Right lobe of liver (tissue), 6 donors: Measurements from ENCODE around the gene CDKAL1. TPM values are rescaled to one million over a fixed set of nuclear protein-coding genes. Genes with fewer than 3 reads are reported as not detected.
"Not testable (repeated sequence)": the region's sequence is repeated elsewhere in the genome, so short reads cannot be mapped to it uniquely, and the experiment has no call there.

Experiments
- ATAC-seq, 4 donors: fragments of 200-7000 bp; cut with Tn5 transposase; one replicate each; pipeline ENCODE4 v1.9.1; 2020; ENCODE audit warnings: mild to moderate bottlenecking in 4 of 4, moderate library complexity in 4 of 4
- DNase-seq, 3 donors: peaks; one replicate each; pipeline ENCODE4 v3.0.0-alpha.2; 2020
- H3K27ac ChIP-seq, 3 donors: fragments of 200-600 bp; one replicate each; pipeline ENCODE4 v1.8.0; 2022
- H3K27me3 ChIP-seq, 2 donors: fragments of 200-600 bp; one replicate each; pipeline ENCODE4 v1.8.0; 2022
- H3K36me3 ChIP-seq, 4 donors: fragments of 200-600 bp; sonication (generic) in 1 of 4; one replicate each; pipeline versions ENCODE4 v1.5.1 to v1.8.0; 2017 to 2022; ENCODE audit warnings: control low read depth in 1 of 4
- H3K4me1 ChIP-seq, 4 donors: fragments of 200-600 bp; sonication (generic) in 1 of 4; one replicate each; pipeline versions ENCODE4 v1.5.1 to v1.8.0; 2017 to 2022; ENCODE audit warnings: control low read depth in 1 of 4
- H3K4me3 ChIP-seq, 3 donors: fragments of 200-600 bp; one replicate each; pipeline ENCODE4 v1.8.0; 2022
- H3K9me3 ChIP-seq, 4 donors: fragments of 200-600 bp; sonication (generic) in 1 of 4; one replicate each; pipeline versions ENCODE4 v1.5.1 to v1.8.0; 2017 to 2022; ENCODE audit warnings: control low read depth in 1 of 4
- POLR2A ChIP-seq: fragments of 450-650 bp; IDR thresholded peaks from one replicate; pipeline ENCODE4 v1.6.1; 2017; ENCODE audit warnings: antibody characterized with exemption, mild to moderate bottlenecking
- WGBS: methylation state at CpG from one replicate; pipeline ENCODE4 v1.1.6; 2018; ENCODE audit warnings: low coverage, low lambda C conversion rate; ENCODE audit not compliant: insufficient coverage; ENCODE audit errors: missing lambda C conversion rate; 5-methylcytosine and 5-hydroxymethylcytosine counted together
- intact Hi-C, 2 donors: fragments of 100-400 bp; cut with DNase I; formaldehyde crosslinking; loops; one replicate each; pipeline versions ENCODE4 v1.11.2 to v1.14.1; 2022
- total RNA-seq, 6 experiments: library from RNA; depleted of rRNA in 2 of 6; stranded (reverse); fragments of >200 nt in 2 of 6; fragmentation: NEBNext Ultra II Directional in 3 of 6; extraction: Animal tissue kit (Norgen Biotek cat#: 25700) in 3 of 6; gene quantifications; one replicate each; pipeline versions ENCODE4 v1.1.0 to v1.2.4, GENCODE V29; 2016 to 2023
- TF ChIP-seq, protein P1 (sequence below), 4 donors: fragments of 200-600 bp in 3 of 4; fragments of 450-650 bp in 1 of 4; IDR thresholded peaks; one replicate each; pipeline versions ENCODE4 v1.5.1 to v1.8.0; 2016 to 2022; ENCODE audit warnings: antibody characterized with exemption in 4 of 4, mild to moderate bottlenecking in 2 of 4
- donor health status: DM: no; HTN: yes; CAD: no.
- donor health status: DM: no; HTN: no; CAD: no.
- donor health status: DM: no; HTN: no; CAD: no.
- donor health status: DM: no; HTN: yes; CAD: no.
- donor health status: DM: no; HTN: yes; CAD: no.

The CDKAL1 gene
- total RNA-seq, 6 experiments from 2014 or later: 4.5 to 7.0 (median 6.2) TPM

DNA sequence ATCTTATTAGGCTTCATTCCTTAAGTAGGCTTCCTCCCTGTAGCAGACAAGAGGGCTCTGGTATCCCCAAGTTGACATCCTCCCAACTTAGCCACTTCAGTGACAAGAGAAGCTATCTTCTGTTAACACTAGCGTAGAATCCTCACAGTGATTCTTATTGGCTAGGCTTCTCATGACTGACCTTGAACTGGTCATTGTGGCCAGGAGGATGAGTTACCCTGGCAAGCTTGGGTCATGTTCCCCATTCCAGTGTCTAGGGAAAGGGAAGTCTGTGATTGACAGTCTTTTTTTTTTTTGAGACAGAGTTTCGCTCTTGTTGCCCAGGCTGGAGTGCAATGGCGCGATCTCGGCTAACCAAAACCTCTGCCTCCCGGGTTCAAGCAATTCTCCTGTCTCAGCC, 7.1 kb downstream of the CDKAL1 start:
- DNase-seq (no peak), ATAC-seq (peak in 2 of 4 donors; percentile 34 to 50)
- no peaks in the 10 kb centered on the region for H3K27me3 ChIP-seq
- WGBS: 93% methylated on average over 2 of the region's 6 CpGs
- H3K27ac ChIP-seq: no peak overlapping the region
- intact Hi-C loops: no loop called here
- TF ChIP-seq, protein P1, sequence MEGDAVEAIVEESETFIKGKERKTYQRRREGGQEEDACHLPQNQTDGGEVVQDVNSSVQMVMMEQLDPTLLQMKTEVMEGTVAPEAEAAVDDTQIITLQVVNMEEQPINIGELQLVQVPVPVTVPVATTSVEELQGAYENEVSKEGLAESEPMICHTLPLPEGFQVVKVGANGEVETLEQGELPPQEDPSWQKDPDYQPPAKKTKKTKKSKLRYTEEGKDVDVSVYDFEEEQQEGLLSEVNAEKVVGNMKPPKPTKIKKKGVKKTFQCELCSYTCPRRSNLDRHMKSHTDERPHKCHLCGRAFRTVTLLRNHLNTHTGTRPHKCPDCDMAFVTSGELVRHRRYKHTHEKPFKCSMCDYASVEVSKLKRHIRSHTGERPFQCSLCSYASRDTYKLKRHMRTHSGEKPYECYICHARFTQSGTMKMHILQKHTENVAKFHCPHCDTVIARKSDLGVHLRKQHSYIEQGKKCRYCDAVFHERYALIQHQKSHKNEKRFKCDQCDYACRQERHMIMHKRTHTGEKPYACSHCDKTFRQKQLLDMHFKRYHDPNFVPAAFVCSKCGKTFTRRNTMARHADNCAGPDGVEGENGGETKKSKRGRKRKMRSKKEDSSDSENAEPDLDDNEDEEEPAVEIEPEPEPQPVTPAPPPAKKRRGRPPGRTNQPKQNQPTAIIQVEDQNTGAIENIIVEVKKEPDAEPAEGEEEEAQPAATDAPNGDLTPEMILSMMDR (IDR thresholded peaks at IDR 0.05): no peak
- TF ChIP-seq POLR2A: no peak
- no peaks in the 10 kb centered on the region for H3K9me3 ChIP-seq
- H3K4me1 ChIP-seq: peaks cover 0 to 6% (median 3%) of the 10 kb centered on the region in 4 donors
- no peak overlapping the region for H3K4me3 ChIP-seq
- H3K36me3 ChIP-seq: peaks cover 0 to 4% (median under 1%) of the 10 kb centered on the region in 4 donors

DNA sequence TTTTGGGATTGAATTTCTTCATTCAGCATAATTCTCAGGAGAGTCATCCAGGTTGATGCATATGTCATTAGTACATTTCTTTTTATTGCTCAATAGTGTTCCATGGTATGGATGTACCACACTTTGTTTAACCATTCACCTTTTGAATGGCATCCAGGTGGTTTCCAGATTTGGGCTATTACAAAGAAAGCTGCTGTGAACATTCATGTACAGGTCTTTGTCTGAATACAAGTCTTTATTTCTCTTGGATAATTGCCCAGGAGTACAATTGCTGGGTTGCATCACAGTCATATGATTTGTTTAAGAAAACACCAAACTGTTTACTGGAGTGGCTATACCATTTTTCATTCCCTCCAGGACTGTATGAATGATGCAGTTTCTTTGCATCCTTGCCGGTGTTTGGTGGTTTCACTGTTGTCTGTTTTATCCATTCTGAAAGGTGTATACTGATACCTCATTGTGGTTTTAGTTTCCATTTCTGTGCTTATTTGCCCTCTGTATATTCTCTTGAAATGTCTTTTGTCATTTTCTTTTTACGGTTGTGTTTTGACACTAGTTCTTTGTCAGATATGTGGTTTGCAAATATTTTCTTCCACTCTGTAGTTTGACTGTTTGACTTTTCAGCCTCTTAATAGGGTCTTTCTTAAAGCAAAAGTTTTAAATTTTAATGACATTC, 8.8 kb downstream of the CDKAL1 start:
- no peak for TF ChIP-seq POLR2A
- TF ChIP-seq, protein P1 (IDR thresholded peaks at IDR 0.05): no peak
- no peaks in the 10 kb centered on the region for H3K9me3 ChIP-seq
- DNase-seq (no peak), ATAC-seq (peak; percentile 11 to 80 (median 62))
- H3K27ac ChIP-seq: no peak overlapping the region
- no peaks in the 10 kb centered on the region for H3K27me3 ChIP-seq
- 62% methylated on average over 2 of the region's 2 CpGs for WGBS
- intact Hi-C loops: no loop called here
- peaks cover 0 to 6% (median 3%) of the 10 kb centered on the region in 4 donors for H3K4me1 ChIP-seq
- H3K36me3 ChIP-seq: peaks cover 0 to 9% (median under 1%) of the 10 kb centered on the region in 4 donors
- H3K4me3 ChIP-seq: no peak overlapping the region

DNA sequence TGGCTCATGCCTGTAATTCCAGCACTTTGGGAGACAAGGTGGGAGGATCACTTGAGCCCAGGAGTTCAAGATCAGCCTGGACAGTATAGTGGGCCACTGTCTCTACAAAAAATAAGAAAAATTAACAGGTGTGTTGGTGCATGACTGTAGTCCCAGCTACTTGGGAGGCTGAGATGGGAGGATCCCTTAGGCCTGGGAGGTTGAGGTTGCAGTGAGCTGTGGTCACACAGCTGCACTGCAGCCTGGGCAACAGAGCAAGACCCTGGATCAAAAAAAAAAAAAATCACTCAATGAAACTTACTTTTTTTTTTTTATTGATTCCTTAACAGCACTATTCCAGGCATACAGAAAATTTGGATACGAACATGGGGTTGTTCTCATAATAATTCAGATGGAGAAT, 14.0 kb downstream of the CDKAL1 start:
- Histone ChIP-seq H3K36me3 (peaks cover 0 to 19% (median under 1%) of the 10 kb centered on the region in 4 donors), H3K4me1 (peaks cover 0 to 2% (median 0%) of the 10 kb centered on the region in 4 donors), H3K9me3 (no peaks in the 10 kb centered on the region), H3K27ac (no peak overlapping the region), H3K27me3 (no peaks in the 10 kb centered on the region), H3K4me3 (no peak overlapping the region)
- intact Hi-C loops: no loop called here
- 94% methylated on average over 1 of the region's 1 CpG for WGBS
- DNase-seq (no peak), ATAC-seq (no peak)
- TF ChIP-seq, protein P1 (IDR thresholded peaks at IDR 0.05): no peak
- no peak for TF ChIP-seq POLR2A

DNA sequence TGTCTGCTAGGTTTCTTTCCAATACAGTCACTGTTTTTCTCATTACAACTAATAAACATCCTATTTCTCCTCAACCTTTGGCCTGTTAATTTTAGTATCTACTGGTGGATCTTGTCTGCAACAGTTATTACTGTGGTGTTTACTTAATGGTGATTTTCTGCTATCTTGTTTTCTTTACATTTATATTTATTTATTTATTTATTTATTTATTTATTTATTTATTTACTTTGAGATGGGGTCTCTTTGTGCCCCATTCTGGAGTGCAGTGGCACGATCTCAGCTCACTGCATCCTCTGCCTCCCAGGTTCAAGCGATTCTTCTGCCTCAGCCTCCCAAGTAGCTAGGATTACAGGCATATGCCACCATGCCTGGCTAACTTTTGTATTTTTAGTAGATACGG, 15.1 kb downstream of the CDKAL1 start:
- 86% methylated on average over 1 of the region's 3 CpGs for WGBS
- ATAC-seq, H3K4me3 ChIP-seq, H3K27ac ChIP-seq, DNase-seq, H3K27me3 ChIP-seq, intact Hi-C loops, H3K9me3 ChIP-seq, H3K4me1 ChIP-seq: not testable (repeated sequence)
- peaks cover 0 to 22% (median under 1%) of the 10 kb centered on the region in 4 donors for H3K36me3 ChIP-seq

DNA sequence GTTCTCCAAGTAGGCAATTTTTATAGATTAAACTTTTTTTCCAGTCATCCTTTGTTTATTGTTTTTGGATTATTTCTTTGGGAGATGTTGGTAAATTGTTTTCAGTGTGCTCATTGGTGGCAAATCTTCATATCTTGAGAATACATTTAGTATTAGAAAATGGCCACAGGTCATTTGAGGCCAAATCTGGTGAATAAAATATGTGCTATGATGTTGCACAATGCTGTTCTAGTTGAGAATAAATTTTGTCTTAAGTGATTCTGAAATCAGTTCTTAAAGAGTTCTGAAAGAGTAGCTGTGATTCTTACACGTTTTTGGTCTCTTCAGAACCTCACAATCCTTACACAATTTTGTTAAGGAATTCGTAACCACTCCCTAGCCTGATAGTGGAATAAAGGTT, 20.1 kb downstream of the CDKAL1 start:
- peaks cover 0 to 15% (median 0%) of the 10 kb centered on the region in 4 donors for H3K36me3 ChIP-seq
- 77% methylated on average over 2 of the region's 2 CpGs for WGBS
- no peak for ATAC-seq
- H3K4me3 ChIP-seq: no peak overlapping the region
- H3K27me3 ChIP-seq: no peaks in the 10 kb centered on the region
- H3K9me3 ChIP-seq: no peaks in the 10 kb centered on the region
- H3K27ac ChIP-seq: no peak overlapping the region
- DNase-seq: no peak
- intact Hi-C loops: no loop called here
- no peak for TF ChIP-seq POLR2A
- TF ChIP-seq, protein P1 (IDR thresholded peaks at IDR 0.05): no peak
- peaks cover 0 to 2% (median 0%) of the 10 kb centered on the region in 4 donors for H3K4me1 ChIP-seq
